Mesendoderm (in vitro differentiated cells): ENCODE data around the gene TMEM116.

Experiments
- DNase-seq: peaks from one replicate; pipeline ENCODE4 v3.0.0; 2013
- H2AK5ac ChIP-seq: 2 replicates; pipeline ENCODE4 v1.6.1; 2013; ENCODE audit warnings: low read length, inconsistent platforms
- H2BK120ac ChIP-seq: 2 replicates; pipeline ENCODE4 v1.6.1; 2013; ENCODE audit warnings: low read depth, mild to moderate bottlenecking, low read length, moderate library complexity, mixed read lengths
- H2BK15ac ChIP-seq: replicated peaks from 2 replicates; pipeline ENCODE4 v1.6.1; 2013; ENCODE audit warnings: low read depth, mild to moderate bottlenecking, moderate library complexity
- H2BK5ac ChIP-seq: 2 replicates; pipeline ENCODE4 v1.6.1; 2013; ENCODE audit warnings: low read length, inconsistent platforms
- H3K18ac ChIP-seq: 2 replicates; pipeline ENCODE4 v1.6.1; 2013; ENCODE audit warnings: mild to moderate bottlenecking, low read length, mixed read lengths
- H3K23ac ChIP-seq: one replicate; pipeline ENCODE4 v1.6.1; 2013; ENCODE audit warnings: low read length
- H3K27ac ChIP-seq: 2 replicates; pipeline ENCODE4 v1.5.1; 2013; ENCODE audit warnings: low read depth, mild to moderate bottlenecking, inconsistent platforms, low read length, moderate library complexity
- H3K27me3 ChIP-seq: 2 replicates; pipeline ENCODE4 v1.6.1; 2013; ENCODE audit warnings: low read length, control low read depth, mild to moderate bottlenecking, inconsistent platforms; ENCODE audit not compliant: insufficient read depth, poor library complexity
- H3K36me3 ChIP-seq: 2 replicates; pipeline ENCODE4 v1.6.1; 2013; ENCODE audit warnings: low read length, inconsistent platforms; ENCODE audit not compliant: control insufficient read depth, insufficient read depth
- H3K4ac ChIP-seq: one replicate; pipeline ENCODE4 v1.6.1; 2013; ENCODE audit warnings: low read depth, mild to moderate bottlenecking, low read length, moderate library complexity
- H3K4me1 ChIP-seq: 2 replicates; pipeline ENCODE4 v1.6.1; 2013; ENCODE audit warnings: low read depth, low read length, inconsistent platforms; ENCODE audit not compliant: control insufficient read depth
- H3K4me2 ChIP-seq: 2 replicates; pipeline ENCODE4 v1.6.1; 2013; ENCODE audit warnings: low read length
- H3K4me3 ChIP-seq: 2 replicates; pipeline ENCODE4 v1.5.1; 2013; ENCODE audit warnings: mild to moderate bottlenecking, low read length
- H3K56ac ChIP-seq: one replicate; pipeline ENCODE4 v1.6.1; 2013; ENCODE audit warnings: low read length
- H3K79me1 ChIP-seq: 2 replicates; pipeline ENCODE4 v1.6.1; 2013; ENCODE audit warnings: low read length, inconsistent platforms
- H3K79me2 ChIP-seq: 2 replicates; pipeline ENCODE4 v1.6.1; 2013; ENCODE audit warnings: mild to moderate bottlenecking, low read length; ENCODE audit not compliant: control insufficient read depth, insufficient read depth
- H3K9ac ChIP-seq: 2 replicates; pipeline ENCODE4 v1.6.1; 2013; ENCODE audit warnings: low read length, inconsistent platforms
- H4K5ac ChIP-seq: one replicate; pipeline ENCODE4 v1.6.1; 2013; ENCODE audit warnings: low read length
- H4K8ac ChIP-seq: one replicate; pipeline ENCODE4 v1.6.1; 2013; ENCODE audit warnings: low read depth, mild to moderate bottlenecking, control low read depth, low read length, moderate library complexity
- WGBS: extraction: QIAGEN DNeasy Blood & Tissue Kit; methylation state at CpG from one replicate; pipeline ENCODE4 v1.1.7; 2013; ENCODE audit warnings: low lambda C conversion rate, missing lambda C conversion rate; ENCODE audit not compliant: insufficient coverage; ENCODE audit errors: extremely low coverage; 5-methylcytosine and 5-hydroxymethylcytosine counted together

The TMEM116 gene

DNA sequence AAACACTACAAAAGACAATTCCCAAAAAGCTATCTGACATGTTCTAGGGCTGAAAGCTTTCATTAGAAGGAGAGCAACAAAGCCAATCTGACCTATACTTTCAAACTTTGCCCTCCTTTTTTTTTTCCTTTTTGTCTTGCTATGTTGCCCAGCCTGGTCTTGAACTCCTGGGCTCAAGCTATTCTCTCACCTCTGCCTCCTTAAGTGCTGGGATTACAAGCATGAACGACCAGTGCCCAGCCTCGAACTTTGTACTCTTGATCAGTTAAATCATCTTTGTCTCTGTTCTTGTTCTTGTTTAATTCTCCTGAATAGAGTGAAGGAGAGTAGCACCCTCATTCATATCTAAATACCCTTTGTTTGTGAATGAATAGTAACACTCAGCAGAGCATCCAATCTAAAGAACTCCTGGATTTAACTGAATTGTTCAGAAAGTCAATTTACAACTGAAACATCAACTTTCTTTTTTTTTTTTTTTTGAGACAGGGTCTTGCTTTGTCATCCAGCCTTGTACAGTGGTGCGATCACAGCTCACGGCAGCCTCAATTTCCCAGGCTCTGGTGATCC, 22.3 kb upstream of the TMEM116 start:
- Histone ChIP-seq H4K5ac (no peak overlapping the region), H2BK5ac (no peak overlapping the region), H2BK15ac (no peak overlapping the region), H3K4me1 (no peaks in the 10 kb centered on the region), H3K9ac (no peak overlapping the region), H3K36me3 (peaks cover 11% of the 10 kb centered on the region), H3K27ac (no peak overlapping the region), H3K4me3 (no peak overlapping the region), H3K27me3 (no peaks in the 10 kb centered on the region), H3K4me2 (no peak overlapping the region), H2BK120ac (no peak overlapping the region), H3K79me2 (no peaks in the 10 kb centered on the region), H3K18ac (no peak overlapping the region), H3K23ac (no peak overlapping the region), H3K4ac (no peak overlapping the region), H3K56ac (no peak overlapping the region), H2AK5ac (no peak overlapping the region), H3K79me1 (no peaks in the 10 kb centered on the region), H4K8ac (no peak overlapping the region)
- DNase-seq: no peak
- no CpG with 5 or more reads among the region's 4 CpGs for WGBS

- Histone ChIP-seq H3K56ac (no peak overlapping the region), H3K4me2 (no peak overlapping the region), H3K27me3 (no peaks in the 10 kb centered on the region), H4K5ac (no peak overlapping the region), H3K79me1 (no peaks in the 10 kb centered on the region), H3K36me3 (peaks cover 8% of the 10 kb centered on the region), H2BK120ac (no peak overlapping the region), H2BK15ac (no peak overlapping the region), H2BK5ac (no peak overlapping the region), H3K18ac (no peak overlapping the region), H3K4ac (no peak overlapping the region), H4K8ac (no peak overlapping the region), H3K79me2 (no peaks in the 10 kb centered on the region), H3K4me1 (no peaks in the 10 kb centered on the region), H3K4me3 (no peak overlapping the region), H2AK5ac (no peak overlapping the region), H3K23ac (no peak overlapping the region), H3K9ac (no peak overlapping the region), H3K27ac (no peak overlapping the region)
- WGBS: no CpG with 5 or more reads among the region's 5 CpGs
- DNase-seq: no peak
These were observed 19.3 kb upstream of the TMEM116 start for GRCh38 chr12:112032292-112032691.

DNA sequence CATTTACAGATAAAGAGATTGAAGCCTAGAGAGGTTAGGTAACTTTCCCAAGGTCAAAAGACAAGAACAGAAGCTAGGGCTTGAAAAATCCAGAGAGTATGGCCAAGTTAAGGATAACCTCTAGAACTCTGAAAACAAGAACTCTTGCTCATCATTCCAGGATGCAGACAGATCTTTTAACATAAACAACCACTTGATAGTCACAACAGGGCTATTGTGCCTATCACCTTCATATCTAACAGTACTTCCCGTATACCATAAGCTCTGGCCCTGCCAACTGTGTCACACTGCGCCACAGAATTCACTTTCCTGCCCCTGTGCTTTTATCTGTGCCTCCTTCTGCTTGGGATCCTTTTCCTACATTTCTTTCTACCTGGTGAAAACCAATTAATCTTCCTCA, 18.5 kb upstream of the TMEM116 start:
- no peaks in the 10 kb centered on the region for H3K79me1 ChIP-seq
- no peak overlapping the region for H2BK120ac ChIP-seq
- no peak for DNase-seq
- H2BK5ac ChIP-seq: no peak overlapping the region
- no peak overlapping the region for H4K8ac ChIP-seq
- no peak overlapping the region for H3K23ac ChIP-seq
- H3K18ac ChIP-seq: no peak overlapping the region
- no peak overlapping the region for H2AK5ac ChIP-seq
- no peaks in the 10 kb centered on the region for H3K27me3 ChIP-seq
- no peak overlapping the region for H3K56ac ChIP-seq
- no peak overlapping the region for H3K4ac ChIP-seq
- H4K5ac ChIP-seq: no peak overlapping the region
- H3K4me2 ChIP-seq: no peak overlapping the region
- H3K79me2 ChIP-seq: no peaks in the 10 kb centered on the region
- no CpG with 5 or more reads among the region's 2 CpGs for WGBS
- no peak overlapping the region for H3K27ac ChIP-seq
- no peak overlapping the region for H3K4me3 ChIP-seq
- no peak overlapping the region for H3K9ac ChIP-seq
- no peak overlapping the region for H2BK15ac ChIP-seq
- H3K4me1 ChIP-seq: no peaks in the 10 kb centered on the region
- peaks cover 8% of the 10 kb centered on the region for H3K36me3 ChIP-seq

- peaks cover 8% of the 10 kb centered on the region for H3K36me3 ChIP-seq
- H4K5ac ChIP-seq: no peak overlapping the region
- no peak overlapping the region for H3K4ac ChIP-seq
- no peaks in the 10 kb centered on the region for H3K79me2 ChIP-seq
- H4K8ac ChIP-seq: no peak overlapping the region
- no peaks in the 10 kb centered on the region for H3K79me1 ChIP-seq
- H3K18ac ChIP-seq: no peak overlapping the region
- H2BK5ac ChIP-seq: no peak overlapping the region
- H3K23ac ChIP-seq: no peak overlapping the region
- H3K9ac ChIP-seq: no peak overlapping the region
- H3K4me3 ChIP-seq: no peak overlapping the region
- H3K4me1 ChIP-seq: no peaks in the 10 kb centered on the region
- WGBS: no CpG with 5 or more reads among the region's 2 CpGs
- no peak overlapping the region for H3K27ac ChIP-seq
- H2BK120ac ChIP-seq: no peak overlapping the region
- H3K56ac ChIP-seq: no peak overlapping the region
- H2AK5ac ChIP-seq: no peak overlapping the region
- no peak overlapping the region for H2BK15ac ChIP-seq
- no peaks in the 10 kb centered on the region for H3K27me3 ChIP-seq
- H3K4me2 ChIP-seq: no peak overlapping the region
- DNase-seq: no peak
These were observed 16.3 kb upstream of the TMEM116 start for GRCh38 chr12:112029301-112029700.

- Histone ChIP-seq H3K18ac (no peak overlapping the region), H2BK120ac (no peak overlapping the region), H3K4me1 (no peaks in the 10 kb centered on the region), H3K79me2 (peaks cover 2% of the 10 kb centered on the region), H3K9ac (no peak overlapping the region), H4K5ac (no peak overlapping the region), H2AK5ac (no peak overlapping the region), H3K56ac (no peak overlapping the region), H4K8ac (no peak overlapping the region), H3K23ac (no peak overlapping the region), H3K27ac (no peak overlapping the region), H2BK15ac (no peak overlapping the region), H3K79me1 (peaks cover 6% of the 10 kb centered on the region), H3K36me3 (peaks cover 2% of the 10 kb centered on the region), H3K4ac (no peak overlapping the region), H3K4me3 (no peak overlapping the region), H2BK5ac (no peak overlapping the region), H3K4me2 (no peak overlapping the region), H3K27me3 (no peaks in the 10 kb centered on the region)
- no CpG with 5 or more reads among the region's 4 CpGs for WGBS
- peak; percentile 49 for DNase-seq
These were observed 12.9 kb upstream of the TMEM116 start for GRCh38 chr12:112025808-112026375.
